ENCODE data around the gene PHACTR1. TPM values are rescaled to one million over a fixed set of nuclear protein-coding genes. Genes with fewer than 3 reads are reported as not detected.

PHACTR1 gene
- total and polyA plus RNA-seq, 2 of the 4 experiments (the other 2 are of a cell fraction), result not detected

DNA sequence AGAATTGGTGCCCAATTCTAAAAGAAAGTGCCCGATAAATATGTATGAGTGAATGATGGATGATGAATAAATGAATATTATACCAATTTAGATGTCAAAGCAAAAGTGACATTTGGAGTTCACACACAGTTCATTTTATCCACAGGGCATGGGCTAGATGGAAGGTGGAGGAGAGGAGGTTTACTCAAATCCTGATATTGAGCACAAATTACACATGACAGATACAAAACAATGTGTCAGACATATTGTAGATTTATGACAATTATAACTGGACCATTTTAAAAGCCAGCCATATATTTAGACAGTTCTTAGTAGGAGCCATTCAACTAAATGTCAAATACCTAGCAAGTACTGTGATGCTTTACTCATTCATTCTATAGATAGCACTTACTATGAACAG lies 23.4 kb upstream of the PHACTR1 start:
- no peaks in the 10 kb centered on the region for H3K36me3 ChIP-seq (ENCODE audit: control insufficient read depth, insufficient read depth, low read length)
- no peaks in the 10 kb centered on the region for H3K9me3 ChIP-seq (ENCODE audit: control insufficient read depth, insufficient read depth, low read length)
- H3K18ac ChIP-seq (ENCODE audit: low read depth, low read length), result no peak overlapping the region
- no peak overlapping the region for H2BK120ac ChIP-seq (ENCODE audit: low read depth, low read length)
- H4K91ac ChIP-seq (ENCODE audit: insufficient read depth, low read depth, low read length), result no peak overlapping the region
- no peaks in the 10 kb centered on the region for H4K20me1 ChIP-seq (ENCODE audit: insufficient read depth, low read length)
- H4K5ac ChIP-seq (ENCODE audit: low read depth, low read length), result no peak overlapping the region
- H3K27me3 ChIP-seq (ENCODE audit: control insufficient read depth, insufficient read depth, low read length), result no peaks in the 10 kb centered on the region
- H4K8ac ChIP-seq (ENCODE audit: low read depth in 2 of 2, low read length in 2 of 2), result no peak overlapping the region
- H3K4me3 ChIP-seq (ENCODE audit: insufficient read depth, low read depth, low read length), result no peak overlapping the region
- no CpG with 5 or more reads among the region's 1 CpG for WGBS, 2 experiments (ENCODE audit: extremely low coverage in 2 of 2, insufficient read length in 1 of 2)
- DNase-seq (no peak), ATAC-seq (ENCODE audit: low read depth) (no peak)
- H3K56ac ChIP-seq (ENCODE audit: extremely low read depth, insufficient read depth, low read length), result no peak overlapping the region
- in situ Hi-C loops (cut with MboI; ENCODE audit: low sequenced_read_pairs), result no loop called here
- ChIA-PET POLR2A (ENCODE audit: unreplicated experiment) (no interaction called here), CTCF (no interaction called here)
- H3K4me1 ChIP-seq (ENCODE audit: control insufficient read depth, insufficient read depth, low read length), result no peaks in the 10 kb centered on the region
- no peaks in the 10 kb centered on the region for H3K79me1 ChIP-seq (ENCODE audit: low read depth in 1 of 2, low read length in 2 of 2)
- BruUV-seq (replicated peaks), result no TSS peak
- no peak overlapping the region for H3K14ac ChIP-seq (replicated peaks; ENCODE audit: low read depth, low read length)
- no peak overlapping the region for H2AK5ac ChIP-seq (ENCODE audit: low read depth, low read length)
- no peak overlapping the region for H3K9ac ChIP-seq (ENCODE audit: low read depth, low read length)
- intact Hi-C loops (cut with micrococcal nuclease), result no loop called here
- no peak overlapping the region for H3K4ac ChIP-seq (ENCODE audit: low read depth, low read length)
- H3K27ac ChIP-seq (ENCODE audit: insufficient read depth, low read length), result no peak overlapping the region
- H2BK5ac ChIP-seq (ENCODE audit: low read depth, low read length, poor library complexity, severe bottlenecking), result no peak overlapping the region
- H3K9me1 ChIP-seq (ENCODE audit: insufficient read depth, low read length), result no peaks in the 10 kb centered on the region
- dilution Hi-C loops (cut with HindIII; ENCODE audit: low sequenced_read_pairs, unreplicated experiment), result no loop called here
- no peak for TF ChIP-seq FOS (IDR thresholded peaks at IDR 0.05; ENCODE audit: low read depth, low read length)
- TF ChIP-seq, protein P1, sequence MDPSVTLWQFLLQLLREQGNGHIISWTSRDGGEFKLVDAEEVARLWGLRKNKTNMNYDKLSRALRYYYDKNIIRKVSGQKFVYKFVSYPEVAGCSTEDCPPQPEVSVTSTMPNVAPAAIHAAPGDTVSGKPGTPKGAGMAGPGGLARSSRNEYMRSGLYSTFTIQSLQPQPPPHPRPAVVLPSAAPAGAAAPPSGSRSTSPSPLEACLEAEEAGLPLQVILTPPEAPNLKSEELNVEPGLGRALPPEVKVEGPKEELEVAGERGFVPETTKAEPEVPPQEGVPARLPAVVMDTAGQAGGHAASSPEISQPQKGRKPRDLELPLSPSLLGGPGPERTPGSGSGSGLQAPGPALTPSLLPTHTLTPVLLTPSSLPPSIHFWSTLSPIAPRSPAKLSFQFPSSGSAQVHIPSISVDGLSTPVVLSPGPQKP (IDR thresholded peaks at IDR 0.05; ENCODE audit: borderline replicate concordance, low read depth, low read length), result no peak
- TF ChIP-seq, protein P2, sequence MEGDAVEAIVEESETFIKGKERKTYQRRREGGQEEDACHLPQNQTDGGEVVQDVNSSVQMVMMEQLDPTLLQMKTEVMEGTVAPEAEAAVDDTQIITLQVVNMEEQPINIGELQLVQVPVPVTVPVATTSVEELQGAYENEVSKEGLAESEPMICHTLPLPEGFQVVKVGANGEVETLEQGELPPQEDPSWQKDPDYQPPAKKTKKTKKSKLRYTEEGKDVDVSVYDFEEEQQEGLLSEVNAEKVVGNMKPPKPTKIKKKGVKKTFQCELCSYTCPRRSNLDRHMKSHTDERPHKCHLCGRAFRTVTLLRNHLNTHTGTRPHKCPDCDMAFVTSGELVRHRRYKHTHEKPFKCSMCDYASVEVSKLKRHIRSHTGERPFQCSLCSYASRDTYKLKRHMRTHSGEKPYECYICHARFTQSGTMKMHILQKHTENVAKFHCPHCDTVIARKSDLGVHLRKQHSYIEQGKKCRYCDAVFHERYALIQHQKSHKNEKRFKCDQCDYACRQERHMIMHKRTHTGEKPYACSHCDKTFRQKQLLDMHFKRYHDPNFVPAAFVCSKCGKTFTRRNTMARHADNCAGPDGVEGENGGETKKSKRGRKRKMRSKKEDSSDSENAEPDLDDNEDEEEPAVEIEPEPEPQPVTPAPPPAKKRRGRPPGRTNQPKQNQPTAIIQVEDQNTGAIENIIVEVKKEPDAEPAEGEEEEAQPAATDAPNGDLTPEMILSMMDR (conservative IDR thresholded peaks at IDR 0.05; ENCODE audit: low read depth, low read length), result no peak
- TF ChIP-seq NFE2L2 (IDR thresholded peaks at IDR 0.05; ENCODE audit: low read depth, low read length), result no peak
- TF ChIP-seq CEBPB (IDR thresholded peaks at IDR 0.05; ENCODE audit: low read depth, low read length), result no peak
- TF ChIP-seq RAD21 (IDR thresholded peaks at IDR 0.05; ENCODE audit: low read length), result no peak
- no peak for TF ChIP-seq POLR2A (IDR thresholded peaks at IDR 0.05; ENCODE audit: low read depth, low read length)
- TF ChIP-seq MAFK (IDR thresholded peaks at IDR 0.05; ENCODE audit: low read depth, low read length), result no peak
- TF ChIP-seq BHLHE40 (IDR thresholded peaks at IDR 0.05; ENCODE audit: low read depth, low read length), result no peak
- no peak for TF ChIP-seq SMC3 (IDR thresholded peaks at IDR 0.05; ENCODE audit: low read depth, low read length)
- TF ChIP-seq MXI1 (IDR thresholded peaks at IDR 0.05; ENCODE audit: borderline replicate concordance, low read depth, low read length), result no peak
- TF ChIP-seq MAZ (IDR thresholded peaks at IDR 0.05; ENCODE audit: borderline replicate concordance, low read depth, low read length), result no peak
- TF ChIP-seq CHD1 (IDR thresholded peaks at IDR 0.05; ENCODE audit: low read depth, low read length), result no peak
- H2AK9ac ChIP-seq (replicated peaks; ENCODE audit: low read depth, low read length, poor library complexity), result no peak overlapping the region
- H2AFZ ChIP-seq (replicated peaks; ENCODE audit: low read length, poor library complexity), result no peak overlapping the region
- no peak overlapping the region for H3K23ac ChIP-seq (ENCODE audit: low read depth, low read length)
- H3K4me2 ChIP-seq (ENCODE audit: low read depth, low read length), result no peak overlapping the region
- H2BK20ac ChIP-seq (ENCODE audit: low read depth, low read length), result no peak overlapping the region
- no peak overlapping the region for H2BK15ac ChIP-seq (ENCODE audit: low read depth, low read length)
